Ishikawa (cell line): ENCODE results near the gene TSPAN14.

Experiments used
- CEBPB ChIP-seq: IDR thresholded peaks from 2 replicates; pipeline ENCODE4 v1.6.1; 2012
- EP300 ChIP-seq: IDR thresholded peaks from 2 replicates; pipeline ENCODE4 v1.6.1; 2012; ENCODE audit warnings: borderline replicate concordance
- RAD21 ChIP-seq: IDR thresholded peaks from 2 replicates; pipeline ENCODE4 v1.6.1; 2012; ENCODE audit warnings: low read depth
- TEAD4 ChIP-seq: IDR thresholded peaks from 2 replicates; pipeline ENCODE4 v1.6.1; 2012
- YY1 ChIP-seq: IDR thresholded peaks from 2 replicates; pipeline ENCODE4 v1.6.1; 2012; ENCODE audit warnings: low read depth
- TF ChIP-seq, protein P1 (sequence below): IDR thresholded peaks from 2 replicates; pipeline ENCODE4 v1.6.1; 2012
- TF ChIP-seq, protein P2 (sequence below): IDR thresholded peaks from 2 replicates; pipeline ENCODE4 v1.6.1; 2012
- TF ChIP-seq, protein P3 (sequence below): IDR thresholded peaks from 2 replicates; pipeline ENCODE4 v1.6.1; 2012; ENCODE audit warnings: low read depth, mild to moderate bottlenecking

DNA sequence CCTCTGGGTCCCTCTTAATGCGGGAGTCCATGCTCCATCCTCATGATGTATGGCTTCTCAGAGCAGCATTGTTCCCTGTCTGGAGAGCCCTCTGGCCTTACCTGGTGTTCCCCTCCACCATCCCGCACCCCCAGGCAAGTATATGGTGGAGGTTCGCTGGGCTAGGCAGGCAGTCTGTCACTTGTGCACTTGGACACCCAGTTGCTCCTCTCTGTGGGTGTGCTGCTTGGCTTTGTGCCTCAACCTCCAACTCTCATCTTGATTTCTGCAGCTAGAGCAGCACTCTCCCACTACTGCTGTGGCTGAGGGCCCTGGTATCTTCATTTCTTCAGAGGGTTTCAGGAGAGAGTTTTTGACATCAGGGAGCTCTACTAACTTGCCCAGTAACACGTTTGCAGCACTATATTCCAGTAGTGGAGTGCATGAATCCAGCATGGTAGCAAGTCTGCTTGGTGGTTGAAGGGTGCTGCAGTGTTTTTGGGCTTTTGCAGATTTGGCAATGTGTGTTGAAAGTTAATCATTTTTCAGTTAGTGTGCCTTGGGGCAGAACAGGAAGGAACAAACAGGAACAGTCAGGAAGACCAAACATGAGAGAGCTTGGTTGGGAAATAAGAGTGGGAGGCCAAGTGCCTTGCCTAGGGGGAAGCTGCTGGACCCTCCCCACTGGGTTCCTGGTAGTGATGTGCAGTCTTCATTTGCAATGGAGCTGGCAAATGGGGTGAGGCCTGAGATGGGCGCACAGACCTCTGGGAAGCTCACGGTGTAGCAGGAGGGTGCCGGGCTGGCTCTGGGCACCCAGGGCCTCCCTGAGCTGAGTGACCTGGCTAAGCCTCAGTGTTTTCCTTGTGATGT lies 37.4 kb downstream of the TSPAN14 start:
- no peak for TF ChIP-seq RAD21
- TF ChIP-seq YY1: no peak
- TF ChIP-seq, protein P1, sequence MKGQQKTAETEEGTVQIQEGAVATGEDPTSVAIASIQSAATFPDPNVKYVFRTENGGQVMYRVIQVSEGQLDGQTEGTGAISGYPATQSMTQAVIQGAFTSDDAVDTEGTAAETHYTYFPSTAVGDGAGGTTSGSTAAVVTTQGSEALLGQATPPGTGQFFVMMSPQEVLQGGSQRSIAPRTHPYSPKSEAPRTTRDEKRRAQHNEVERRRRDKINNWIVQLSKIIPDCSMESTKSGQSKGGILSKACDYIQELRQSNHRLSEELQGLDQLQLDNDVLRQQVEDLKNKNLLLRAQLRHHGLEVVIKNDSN: no peak
- TF ChIP-seq CEBPB: no peak
- no peak for TF ChIP-seq EP300
- TF ChIP-seq, protein P2, sequence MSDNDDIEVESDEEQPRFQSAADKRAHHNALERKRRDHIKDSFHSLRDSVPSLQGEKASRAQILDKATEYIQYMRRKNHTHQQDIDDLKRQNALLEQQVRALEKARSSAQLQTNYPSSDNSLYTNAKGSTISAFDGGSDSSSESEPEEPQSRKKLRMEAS: no peak
- TF ChIP-seq TEAD4: no peak
- TF ChIP-seq, protein P3, sequence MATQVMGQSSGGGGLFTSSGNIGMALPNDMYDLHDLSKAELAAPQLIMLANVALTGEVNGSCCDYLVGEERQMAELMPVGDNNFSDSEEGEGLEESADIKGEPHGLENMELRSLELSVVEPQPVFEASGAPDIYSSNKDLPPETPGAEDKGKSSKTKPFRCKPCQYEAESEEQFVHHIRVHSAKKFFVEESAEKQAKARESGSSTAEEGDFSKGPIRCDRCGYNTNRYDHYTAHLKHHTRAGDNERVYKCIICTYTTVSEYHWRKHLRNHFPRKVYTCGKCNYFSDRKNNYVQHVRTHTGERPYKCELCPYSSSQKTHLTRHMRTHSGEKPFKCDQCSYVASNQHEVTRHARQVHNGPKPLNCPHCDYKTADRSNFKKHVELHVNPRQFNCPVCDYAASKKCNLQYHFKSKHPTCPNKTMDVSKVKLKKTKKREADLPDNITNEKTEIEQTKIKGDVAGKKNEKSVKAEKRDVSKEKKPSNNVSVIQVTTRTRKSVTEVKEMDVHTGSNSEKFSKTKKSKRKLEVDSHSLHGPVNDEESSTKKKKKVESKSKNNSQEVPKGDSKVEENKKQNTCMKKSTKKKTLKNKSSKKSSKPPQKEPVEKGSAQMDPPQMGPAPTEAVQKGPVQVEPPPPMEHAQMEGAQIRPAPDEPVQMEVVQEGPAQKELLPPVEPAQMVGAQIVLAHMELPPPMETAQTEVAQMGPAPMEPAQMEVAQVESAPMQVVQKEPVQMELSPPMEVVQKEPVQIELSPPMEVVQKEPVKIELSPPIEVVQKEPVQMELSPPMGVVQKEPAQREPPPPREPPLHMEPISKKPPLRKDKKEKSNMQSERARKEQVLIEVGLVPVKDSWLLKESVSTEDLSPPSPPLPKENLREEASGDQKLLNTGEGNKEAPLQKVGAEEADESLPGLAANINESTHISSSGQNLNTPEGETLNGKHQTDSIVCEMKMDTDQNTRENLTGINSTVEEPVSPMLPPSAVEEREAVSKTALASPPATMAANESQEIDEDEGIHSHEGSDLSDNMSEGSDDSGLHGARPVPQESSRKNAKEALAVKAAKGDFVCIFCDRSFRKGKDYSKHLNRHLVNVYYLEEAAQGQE: no peak
